D721Med (cell line): Measurements from ENCODE around the gene NRG3.

Source experiments
- DNase-seq: peaks from one replicate; pipeline ENCODE4 v3.0.0; 2011; ENCODE audit warnings: low spot score; ENCODE audit not compliant: insufficient read length
- FAIRE-seq: peaks from 2 replicates; lab custom pipeline; 2011; peaks lifted over from hg19 to GRCh38; lab: Jason Lieb, UNC
- TF ChIP-seq, protein P1 (sequence below): IDR thresholded peaks from 2 replicates; pipeline ENCODE4 v1.5.1; 2012; ENCODE audit warnings: mild to moderate bottlenecking, control low read depth; ENCODE audit not compliant: insufficient read depth; ENCODE audit errors: missing control alignments

Gene NRG3

DNA sequence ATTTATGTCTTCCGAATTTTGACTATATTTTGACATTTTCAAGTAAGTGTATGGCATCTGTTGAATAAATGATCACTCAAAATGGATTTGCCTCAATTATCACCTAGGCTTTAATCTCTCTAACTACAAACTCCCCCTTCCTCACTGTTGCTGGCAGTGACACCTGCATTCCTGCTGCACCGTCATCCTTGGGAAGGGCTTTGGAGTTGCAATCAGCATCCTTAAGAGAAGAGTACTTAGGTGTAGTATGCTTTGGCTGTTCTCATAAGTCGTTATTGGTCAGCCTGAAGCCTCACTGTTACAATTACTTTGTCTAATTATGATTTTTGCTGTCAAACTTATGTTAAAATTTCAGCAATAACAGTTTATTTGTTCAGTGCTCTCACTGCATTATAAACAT lies 415.0 kb downstream of the NRG3 start:
- DNase-seq: no peak
- TF ChIP-seq, protein P1, sequence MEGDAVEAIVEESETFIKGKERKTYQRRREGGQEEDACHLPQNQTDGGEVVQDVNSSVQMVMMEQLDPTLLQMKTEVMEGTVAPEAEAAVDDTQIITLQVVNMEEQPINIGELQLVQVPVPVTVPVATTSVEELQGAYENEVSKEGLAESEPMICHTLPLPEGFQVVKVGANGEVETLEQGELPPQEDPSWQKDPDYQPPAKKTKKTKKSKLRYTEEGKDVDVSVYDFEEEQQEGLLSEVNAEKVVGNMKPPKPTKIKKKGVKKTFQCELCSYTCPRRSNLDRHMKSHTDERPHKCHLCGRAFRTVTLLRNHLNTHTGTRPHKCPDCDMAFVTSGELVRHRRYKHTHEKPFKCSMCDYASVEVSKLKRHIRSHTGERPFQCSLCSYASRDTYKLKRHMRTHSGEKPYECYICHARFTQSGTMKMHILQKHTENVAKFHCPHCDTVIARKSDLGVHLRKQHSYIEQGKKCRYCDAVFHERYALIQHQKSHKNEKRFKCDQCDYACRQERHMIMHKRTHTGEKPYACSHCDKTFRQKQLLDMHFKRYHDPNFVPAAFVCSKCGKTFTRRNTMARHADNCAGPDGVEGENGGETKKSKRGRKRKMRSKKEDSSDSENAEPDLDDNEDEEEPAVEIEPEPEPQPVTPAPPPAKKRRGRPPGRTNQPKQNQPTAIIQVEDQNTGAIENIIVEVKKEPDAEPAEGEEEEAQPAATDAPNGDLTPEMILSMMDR: no peak
- no peak for FAIRE-seq

DNA sequence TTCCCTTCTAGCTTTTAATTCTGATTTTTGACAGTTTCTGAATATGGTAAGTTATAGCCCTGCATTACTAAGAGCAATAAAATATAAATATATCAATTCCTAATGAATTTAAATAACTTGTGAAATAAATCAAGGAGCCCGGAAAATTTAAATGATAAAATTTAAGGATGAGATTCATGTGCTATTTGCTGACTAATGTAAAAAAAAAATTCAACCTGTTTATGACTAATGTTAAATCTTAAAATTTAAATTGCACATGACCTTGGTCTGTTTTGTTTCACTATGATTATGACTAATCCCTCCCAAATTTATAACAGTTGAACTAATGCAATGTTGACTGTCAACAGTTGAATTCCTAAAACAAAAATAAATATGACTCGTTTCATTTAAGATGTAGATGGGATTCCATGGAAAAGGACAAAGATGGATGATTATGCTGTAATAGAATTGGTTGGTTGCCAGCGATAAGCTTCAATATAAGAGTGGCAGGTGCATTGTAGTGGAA lies 419.9 kb downstream of the NRG3 start:
- DNase-seq (no peak), FAIRE-seq (no peak)
- TF ChIP-seq, protein P1: no peak

- TF ChIP-seq, protein P1: no peak
- DNase-seq (no peak), FAIRE-seq (no peak)
Measured at GRCh38 chr10:82308641-82309040, 433.6 kb downstream of the NRG3 start.

DNA sequence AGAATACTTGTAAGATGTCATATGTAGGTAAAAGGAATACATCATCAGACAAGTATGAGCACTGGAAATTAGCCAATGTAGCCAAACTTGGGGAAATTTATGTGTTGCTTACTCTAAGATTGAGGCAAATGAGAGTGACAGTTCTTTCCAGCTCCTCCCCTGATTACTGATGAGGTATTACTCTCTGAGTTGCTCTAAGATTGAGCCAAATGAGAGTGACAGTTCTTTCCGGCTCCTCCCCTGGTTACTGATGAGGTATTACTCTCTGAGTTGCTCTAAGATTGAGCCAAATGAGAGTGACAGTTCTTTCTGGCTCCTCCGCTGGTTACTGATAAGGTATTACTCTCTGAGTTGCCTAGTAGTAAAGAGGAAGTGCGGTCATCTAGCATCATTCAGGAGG lies 435.8 kb downstream of the NRG3 start:
- TF ChIP-seq, protein P1: no peak
- DNase-seq: no peak
- no peak for FAIRE-seq

- TF ChIP-seq, protein P1: no peak
- DNase-seq (no peak), FAIRE-seq (no peak)
Measured at GRCh38 chr10:82313401-82313800, 438.4 kb downstream of the NRG3 start.

DNA sequence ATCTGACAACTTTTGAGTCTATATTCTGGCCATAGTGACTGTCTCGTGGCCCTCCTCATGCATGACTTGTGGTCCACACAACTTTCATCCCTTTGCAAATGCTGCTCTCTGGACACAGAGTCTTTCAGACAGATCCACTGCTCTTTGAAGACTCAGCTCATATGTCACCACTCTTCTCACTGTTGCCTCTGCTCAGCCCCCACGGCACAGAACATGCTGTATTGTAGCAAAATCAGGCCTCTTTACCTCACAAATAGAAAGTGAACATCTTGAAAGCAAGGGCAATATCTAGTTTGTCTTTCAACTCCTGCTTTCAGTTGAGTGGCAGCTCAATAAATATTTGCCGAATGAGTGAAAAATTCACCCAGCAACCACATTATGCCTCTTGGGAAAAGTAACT lies 443.5 kb downstream of the NRG3 start:
- TF ChIP-seq, protein P1: no peak
- no peak for FAIRE-seq
- no peak for DNase-seq

DNA sequence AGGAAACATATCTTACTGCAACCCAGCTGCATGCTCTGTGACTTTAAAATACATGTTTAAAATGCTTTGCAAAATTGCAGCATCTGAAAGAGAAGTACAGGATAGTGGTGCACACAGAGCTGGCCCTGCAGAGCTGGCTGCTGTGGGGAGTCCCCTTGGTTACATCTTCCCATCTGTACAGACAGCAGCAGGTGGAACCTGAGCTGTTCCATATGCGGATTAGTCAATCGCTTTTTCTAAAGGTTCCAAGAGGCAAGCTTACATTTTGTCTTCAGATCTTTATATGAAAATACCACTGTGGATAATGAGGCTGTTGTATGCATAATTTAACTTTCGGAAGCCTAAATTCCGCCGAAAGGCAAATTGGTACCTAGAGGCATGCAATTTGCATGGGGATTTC lies 444.1 kb downstream of the NRG3 start:
- FAIRE-seq (no peak), DNase-seq (no peak)
- TF ChIP-seq, protein P1: no peak
